Measurements from ENCODE around the gene VPS36.
A peak's percentile ranks its signal among the peaks of the same experiment; 100 is the strongest.
"Not testable (repeated sequence)": the region's sequence is repeated elsewhere in the genome, so short reads cannot be mapped to it uniquely, and the experiment has no call there.

The VPS36 gene

DNA sequence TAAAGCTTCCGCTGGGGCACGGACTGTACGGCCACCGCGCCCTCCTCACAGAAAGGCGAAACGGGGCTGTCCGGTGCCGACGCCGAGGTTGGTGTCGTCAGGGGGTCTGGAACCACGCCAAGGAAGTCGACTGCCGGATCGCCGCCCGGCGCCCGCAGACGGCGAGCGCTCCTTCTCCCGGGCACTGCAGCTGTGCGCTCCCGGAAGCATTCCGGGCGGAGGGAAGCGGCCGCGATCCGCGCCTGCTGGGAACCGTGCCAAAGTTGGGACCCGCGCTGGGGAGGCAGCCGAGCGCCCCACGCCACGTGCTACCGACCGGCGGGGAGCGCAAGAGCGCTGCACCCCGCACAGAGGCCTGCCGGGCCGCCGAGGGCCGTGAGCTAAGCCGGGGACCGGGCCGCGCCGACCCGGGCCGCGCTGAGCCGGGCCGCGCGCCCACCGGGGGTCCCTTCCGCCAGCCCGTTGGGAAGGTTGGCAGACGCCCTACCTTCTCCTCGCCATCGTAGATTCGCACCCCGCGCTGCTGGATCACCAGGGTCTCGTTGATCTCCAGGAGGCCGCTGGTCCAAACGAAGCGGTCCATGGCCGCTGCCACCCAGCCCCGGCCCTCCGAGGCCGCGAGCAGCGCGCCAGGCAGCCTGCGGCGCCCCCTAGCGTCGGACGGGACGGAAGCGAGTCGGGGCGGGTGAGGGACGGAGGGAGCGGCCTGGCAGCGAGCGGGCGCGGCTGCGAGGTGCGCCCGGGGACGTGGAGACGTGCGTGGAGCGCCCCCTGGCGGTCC, at the start of gene VPS36:
Gene VPS36 (minus strand): TSS at position 623 of the 781 bp plus-strand sequence. CDS start 40 bp downstream, at position 583.
- peak within 1 kb of the TSS; percentile 79 for H3K27ac ChIP-seq

DNA sequence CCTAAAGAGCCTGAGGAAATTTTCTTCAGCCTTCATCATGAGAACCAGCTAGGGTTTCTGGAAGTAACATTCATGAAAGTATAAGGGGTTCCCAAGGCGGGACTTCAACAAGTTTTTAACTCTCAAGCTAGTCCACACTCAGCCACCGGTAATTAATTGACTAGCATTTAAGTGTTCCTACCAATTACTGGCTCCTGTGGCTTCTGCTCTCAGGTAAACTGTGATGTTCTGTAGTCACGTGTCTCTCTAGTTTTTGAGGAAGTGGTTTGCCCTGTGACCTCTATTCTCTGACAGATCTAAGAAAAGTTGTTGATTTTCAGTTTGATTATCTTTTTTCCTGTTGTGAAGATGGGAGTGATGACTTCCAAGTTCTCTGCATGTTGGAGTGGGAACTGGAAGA, 47.5 kb upstream of the VPS36 start:
- H3K27ac ChIP-seq: not testable (repeated sequence)

More for the DNA sequence above, at the start of gene VPS36:
- TF ChIP-seq, protein P1, sequence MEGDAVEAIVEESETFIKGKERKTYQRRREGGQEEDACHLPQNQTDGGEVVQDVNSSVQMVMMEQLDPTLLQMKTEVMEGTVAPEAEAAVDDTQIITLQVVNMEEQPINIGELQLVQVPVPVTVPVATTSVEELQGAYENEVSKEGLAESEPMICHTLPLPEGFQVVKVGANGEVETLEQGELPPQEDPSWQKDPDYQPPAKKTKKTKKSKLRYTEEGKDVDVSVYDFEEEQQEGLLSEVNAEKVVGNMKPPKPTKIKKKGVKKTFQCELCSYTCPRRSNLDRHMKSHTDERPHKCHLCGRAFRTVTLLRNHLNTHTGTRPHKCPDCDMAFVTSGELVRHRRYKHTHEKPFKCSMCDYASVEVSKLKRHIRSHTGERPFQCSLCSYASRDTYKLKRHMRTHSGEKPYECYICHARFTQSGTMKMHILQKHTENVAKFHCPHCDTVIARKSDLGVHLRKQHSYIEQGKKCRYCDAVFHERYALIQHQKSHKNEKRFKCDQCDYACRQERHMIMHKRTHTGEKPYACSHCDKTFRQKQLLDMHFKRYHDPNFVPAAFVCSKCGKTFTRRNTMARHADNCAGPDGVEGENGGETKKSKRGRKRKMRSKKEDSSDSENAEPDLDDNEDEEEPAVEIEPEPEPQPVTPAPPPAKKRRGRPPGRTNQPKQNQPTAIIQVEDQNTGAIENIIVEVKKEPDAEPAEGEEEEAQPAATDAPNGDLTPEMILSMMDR (IDR thresholded peaks at IDR 0.05): peak; percentile 100
- peak; percentile 80; the same call in 1 of the 2 replicates for TF ChIP-seq ZFX (IDR thresholded peaks at IDR 0.05; ENCODE audit: borderline replicate concordance)

- H3K27ac ChIP-seq: not testable (repeated sequence)
Observed at GRCh38 chr13:52494241-52494640, 43.8 kb upstream of the VPS36 start.

- not testable (repeated sequence) for H3K27ac ChIP-seq
Observed at GRCh38 chr13:52491015-52491414, 40.6 kb upstream of the VPS36 start.

DNA sequence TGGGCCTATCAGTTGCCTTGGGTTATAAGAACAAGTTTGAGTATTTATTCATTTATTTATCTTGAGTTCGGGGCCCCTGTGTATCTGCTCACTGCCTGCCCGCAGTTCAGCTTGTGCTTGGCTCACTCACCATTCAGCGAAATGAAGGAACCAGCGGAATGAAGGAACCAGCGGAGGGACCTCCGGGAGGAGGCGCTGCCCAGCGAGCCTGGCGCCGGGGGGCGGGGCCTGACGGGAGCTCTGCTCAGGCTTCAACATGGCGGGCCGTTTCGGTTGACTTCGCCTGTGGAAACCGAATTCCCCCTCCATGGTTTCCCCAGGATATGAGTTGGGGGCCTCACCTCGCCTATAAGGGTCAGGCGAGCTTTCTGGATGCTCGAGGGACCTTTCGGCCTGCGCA, 38.3 kb upstream of the VPS36 start:
- H3K27ac ChIP-seq: not testable (repeated sequence)

- H3K27ac ChIP-seq: not testable (repeated sequence)
Observed at GRCh38 chr13:52487078-52487477, 36.6 kb upstream of the VPS36 start.

GRCh38 chr13:52480677-52481428, 30.4 kb upstream of the VPS36 start:
- not testable (repeated sequence) for H3K27ac ChIP-seq

- H3K27ac ChIP-seq: not testable (repeated sequence)
Observed at GRCh38 chr13:52468487-52468886, 18.1 kb upstream of the VPS36 start.

- H3K27ac ChIP-seq: no peak overlapping the region
- TF ChIP-seq ZFX (IDR thresholded peaks at IDR 0.05; ENCODE audit: borderline replicate concordance): no peak
- TF ChIP-seq, protein P1 (IDR thresholded peaks at IDR 0.05): no peak
Observed at GRCh38 chr13:52463526-52463925, 13.1 kb upstream of the VPS36 start.

DNA sequence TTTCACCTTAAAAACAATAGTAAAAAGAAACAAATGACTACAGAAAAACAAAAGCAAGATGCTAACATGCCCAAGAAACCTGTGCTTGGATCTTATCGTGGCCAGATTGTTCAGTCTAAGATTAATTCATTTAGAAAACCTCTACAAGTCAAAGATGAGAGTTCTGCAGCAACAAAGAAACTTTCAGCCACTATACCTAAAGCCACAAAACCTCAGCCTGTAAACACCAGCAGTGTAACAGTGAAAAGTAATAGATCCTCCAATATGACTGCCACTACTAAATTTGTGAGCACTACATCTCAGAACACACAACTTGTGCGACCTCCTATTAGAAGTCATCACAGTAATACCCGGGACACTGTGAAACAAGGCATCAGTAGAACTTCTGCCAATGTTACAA, 10.8 kb upstream of the VPS36 start:
- no peak overlapping the region for H3K27ac ChIP-seq
- no peak for TF ChIP-seq ZFX (IDR thresholded peaks at IDR 0.05; ENCODE audit: borderline replicate concordance)
- TF ChIP-seq, protein P1 (IDR thresholded peaks at IDR 0.05): no peak

DNA sequence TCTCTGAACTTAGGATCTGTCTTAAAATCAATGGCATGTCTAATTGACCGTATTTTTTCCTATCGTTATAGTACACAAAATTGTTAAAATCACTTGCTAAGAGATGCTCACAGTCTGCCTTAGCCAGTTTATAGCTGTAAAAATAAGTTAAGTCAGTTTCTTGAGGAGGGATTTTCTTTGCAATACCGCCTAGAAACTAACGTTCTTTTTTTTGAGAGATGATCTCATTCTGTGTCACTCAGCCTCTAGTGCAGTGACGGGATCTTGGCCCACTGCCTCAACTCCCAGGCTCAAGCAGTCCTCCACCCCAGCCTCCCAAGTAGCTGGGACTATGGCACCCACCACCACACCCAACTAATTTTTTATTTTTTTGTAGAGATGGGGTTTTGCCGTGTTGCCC, 9.2 kb upstream of the VPS36 start:
- H3K27ac ChIP-seq: no peak overlapping the region

More for the DNA sequence above, 9.2 kb upstream of the VPS36 start:
- TF ChIP-seq, protein P1 (IDR thresholded peaks at IDR 0.05): no peak
- TF ChIP-seq ZFX (IDR thresholded peaks at IDR 0.05; ENCODE audit: borderline replicate concordance): no peak

Measured in 22Rv1 (cell line).